LNCaP clone FGC (cell line): ENCODE measurements around the gene CCM2.

Experiments used
- DNase-seq: peaks from one replicate; pipeline ENCODE4 v3.0.0-alpha.2; 2011; ENCODE audit warnings: low read depth
- H3K4me3 ChIP-seq: 2 replicates; pipeline ENCODE4 v1.5.1; 2011; ENCODE audit warnings: mild to moderate bottlenecking, low read depth, low read length, control low read depth
- CTCF ChIP-seq: IDR thresholded peaks from 2 replicates; pipeline ENCODE4 v1.5.1; 2012; ENCODE audit warnings: mild to moderate bottlenecking; ENCODE audit not compliant: control insufficient read depth, insufficient read depth; ENCODE audit errors: extremely low read depth

The CCM2 gene

GRCh38 chr7:44970523-44971051 lies 29.4 kb upstream of the CCM2 start:
- DNase-seq, result no peak
- no peak overlapping the region for H3K4me3 ChIP-seq
- no peak for TF ChIP-seq CTCF

GRCh38 chr7:44971188-44971901 lies 28.7 kb upstream of the CCM2 start:
- H3K4me3 ChIP-seq, result no peak overlapping the region
- no peak for TF ChIP-seq CTCF
- DNase-seq, result no peak

GRCh38 chr7:44971902-44972441 lies 28.0 kb upstream of the CCM2 start:
- no peak for DNase-seq
- TF ChIP-seq CTCF, result no peak
- H3K4me3 ChIP-seq, result no peak overlapping the region

GRCh38 chr7:44972562-44972961 lies 27.4 kb upstream of the CCM2 start:
- no peak overlapping the region for H3K4me3 ChIP-seq
- no peak for TF ChIP-seq CTCF
- no peak for DNase-seq

- DNase-seq, result no peak
- peak; percentile 21; the same call in 1 of the 2 replicates for TF ChIP-seq CTCF
- H3K4me3 ChIP-seq, result no peak overlapping the region
Observed at GRCh38 chr7:44973610-44974401, 26.2 kb upstream of the CCM2 start.

- H3K4me3 ChIP-seq, result no peak overlapping the region
- no peak for DNase-seq
- TF ChIP-seq CTCF, result no peak
Observed at GRCh38 chr7:44974549-44974948, 25.5 kb upstream of the CCM2 start.
